IPS-15b (cell line): ENCODE results near the gene SEC63.

Experiments
- H3K27me3 ChIP-seq: one replicate; pipeline ENCODE4 v1.6.1; 2013; ENCODE audit warnings: low read length; ENCODE audit not compliant: control insufficient read depth, insufficient read depth
- H3K36me3 ChIP-seq: one replicate; pipeline ENCODE4 v1.6.1; 2013; ENCODE audit warnings: low read length; ENCODE audit not compliant: control insufficient read depth, insufficient read depth
- H3K4me1 ChIP-seq: one replicate; pipeline ENCODE4 v1.6.1; 2013; ENCODE audit warnings: mild to moderate bottlenecking, low read length; ENCODE audit not compliant: control insufficient read depth, insufficient read depth
- H3K4me3 ChIP-seq: one replicate; pipeline ENCODE4 v1.5.1; 2013; ENCODE audit warnings: low read depth, low read length
- H3K9ac ChIP-seq: one replicate; pipeline ENCODE4 v1.6.1; 2013; ENCODE audit warnings: low read depth, mild to moderate bottlenecking, low read length
- H3K9me3 ChIP-seq: one replicate; pipeline ENCODE4 v1.6.1; 2013; ENCODE audit warnings: mild to moderate bottlenecking, low read length; ENCODE audit not compliant: control insufficient read depth, insufficient read depth

Gene SEC63

DNA sequence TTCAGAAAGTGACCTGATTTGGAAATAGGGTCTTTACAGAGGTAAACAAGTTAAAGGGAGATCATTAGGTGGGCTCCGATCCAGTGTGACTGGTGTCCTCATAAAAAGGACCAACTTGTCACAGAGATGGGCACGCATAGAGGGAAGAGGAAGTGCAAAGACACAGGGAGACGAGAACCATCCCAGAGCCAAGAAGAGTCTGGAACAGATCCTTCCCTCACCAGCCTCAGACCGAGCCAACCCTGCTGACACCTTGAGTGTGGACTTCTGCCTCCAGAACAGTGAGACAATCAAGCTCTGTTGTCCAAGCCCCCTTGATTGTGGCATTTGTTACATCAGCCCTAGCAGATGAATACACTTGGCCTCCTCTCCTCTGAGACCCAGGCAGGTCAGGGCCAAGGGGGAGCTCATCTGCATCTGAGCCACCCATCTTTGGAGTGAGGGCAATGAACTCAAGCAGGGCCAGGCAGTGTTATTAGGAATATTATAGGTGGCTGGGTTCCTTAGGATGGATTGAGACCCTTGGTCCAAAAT, 111.7 kb downstream of the SEC63 start:
- Histone ChIP-seq H3K27me3 (peaks cover 8% of the 10 kb centered on the region), H3K9me3 (no peaks in the 10 kb centered on the region), H3K4me1 (no peaks in the 10 kb centered on the region), H3K9ac (no peak overlapping the region), H3K36me3 (no peaks in the 10 kb centered on the region), H3K4me3 (no peak overlapping the region)

DNA sequence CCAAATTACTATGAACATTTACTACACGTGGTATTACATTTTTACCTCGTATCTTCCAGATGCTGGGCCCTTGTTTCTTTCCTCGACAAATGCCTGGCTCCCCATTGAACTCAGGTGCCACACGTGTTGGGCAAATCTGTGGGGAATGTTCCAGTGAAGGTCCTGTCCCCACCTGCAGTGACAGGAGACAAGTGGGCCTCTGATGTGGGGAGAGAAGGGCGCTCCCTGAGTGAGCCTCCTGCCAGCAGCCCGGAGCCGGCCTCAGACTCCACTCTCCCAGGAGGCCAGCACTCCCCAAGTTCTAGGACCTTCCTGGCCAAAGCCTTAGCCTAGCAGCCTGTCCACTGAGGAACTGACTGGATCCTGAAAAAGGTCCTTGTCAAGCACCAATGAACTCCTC, 112.2 kb downstream of the SEC63 start:
- Histone ChIP-seq H3K9me3 (no peaks in the 10 kb centered on the region), H3K9ac (no peak overlapping the region), H3K27me3 (peaks cover 8% of the 10 kb centered on the region), H3K36me3 (no peaks in the 10 kb centered on the region), H3K4me1 (no peaks in the 10 kb centered on the region), H3K4me3 (no peak overlapping the region)

DNA sequence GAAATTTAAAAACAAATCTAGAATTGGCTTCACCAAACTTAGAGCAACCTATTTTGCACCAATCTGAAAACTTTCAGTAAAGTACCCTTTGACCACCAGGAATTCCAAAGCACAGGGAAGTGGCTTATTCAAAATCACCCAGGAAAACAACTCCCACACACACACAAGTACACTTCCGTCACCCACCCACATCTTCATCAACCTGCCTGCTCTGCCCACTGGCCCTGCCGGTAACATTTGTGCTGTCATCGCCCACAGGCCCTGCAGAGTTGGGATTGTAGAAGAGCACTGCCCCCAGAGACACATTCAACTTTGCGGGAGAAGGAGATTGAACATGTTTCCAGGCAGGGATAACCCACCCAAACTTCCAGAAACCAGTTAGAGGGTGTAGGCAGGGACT, 114.6 kb downstream of the SEC63 start:
- Histone ChIP-seq H3K27me3 (peaks cover under 1% of the 10 kb centered on the region), H3K4me1 (no peaks in the 10 kb centered on the region), H3K36me3 (no peaks in the 10 kb centered on the region), H3K9me3 (no peaks in the 10 kb centered on the region), H3K4me3 (no peak overlapping the region), H3K9ac (no peak overlapping the region)

DNA sequence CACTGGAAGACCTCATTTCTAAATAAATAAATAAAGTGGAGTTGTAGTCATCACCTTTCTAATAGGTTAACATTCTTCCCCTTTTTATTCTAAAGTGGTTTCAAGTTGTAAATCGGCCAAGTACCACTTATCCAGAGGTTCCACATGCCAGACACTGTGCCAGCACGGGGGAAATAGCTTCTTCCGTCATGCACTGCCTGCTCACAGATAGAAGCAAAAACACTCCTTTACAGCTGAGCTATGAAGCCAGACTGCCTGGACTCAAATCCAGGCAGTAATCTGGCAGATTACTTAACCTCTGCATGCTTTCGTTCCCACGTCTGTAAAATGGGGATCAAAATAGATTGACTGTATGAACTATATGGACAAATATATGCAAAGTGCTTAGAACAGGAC, 116.7 kb downstream of the SEC63 start:
- H3K36me3 ChIP-seq, result no peaks in the 10 kb centered on the region
- H3K9me3 ChIP-seq, result no peaks in the 10 kb centered on the region
- H3K4me1 ChIP-seq, result no peaks in the 10 kb centered on the region
- H3K4me3 ChIP-seq, result no peak overlapping the region
- no peak overlapping the region for H3K9ac ChIP-seq
- H3K27me3 ChIP-seq, result no peaks in the 10 kb centered on the region

DNA sequence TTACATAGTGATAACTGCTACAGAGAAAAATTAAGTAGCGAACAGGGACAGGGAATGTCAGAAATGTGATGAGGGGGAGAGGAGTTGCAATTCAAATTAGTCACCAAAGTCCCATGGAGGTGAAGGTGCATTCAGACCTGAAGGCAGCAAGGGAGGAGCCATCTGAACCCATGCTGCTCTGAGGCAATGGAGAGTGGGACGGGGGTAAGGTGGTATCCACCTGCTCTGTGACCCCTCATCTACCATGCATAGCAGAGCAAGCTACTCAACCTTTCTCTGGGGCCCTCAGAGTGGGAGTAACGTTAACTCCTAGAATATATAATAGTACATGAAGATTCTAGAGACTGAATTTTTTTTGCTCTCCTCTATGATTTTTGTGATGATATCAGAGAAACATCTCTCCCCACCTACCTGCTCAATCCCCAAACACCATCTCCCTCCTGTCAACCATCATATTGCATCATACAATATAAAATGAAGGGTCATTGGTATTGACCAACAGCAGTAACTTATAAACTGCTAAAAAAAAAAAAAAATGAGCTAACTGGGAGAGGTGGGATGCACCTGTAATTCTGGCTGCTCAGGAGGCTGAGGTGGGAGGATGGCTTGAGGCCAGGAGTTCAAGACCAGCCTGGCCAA, 117.3 kb downstream of the SEC63 start:
- Histone ChIP-seq H3K9ac (no peak overlapping the region), H3K9me3 (no peaks in the 10 kb centered on the region), H3K36me3 (no peaks in the 10 kb centered on the region), H3K4me1 (no peaks in the 10 kb centered on the region), H3K4me3 (no peak overlapping the region), H3K27me3 (no peaks in the 10 kb centered on the region)

DNA sequence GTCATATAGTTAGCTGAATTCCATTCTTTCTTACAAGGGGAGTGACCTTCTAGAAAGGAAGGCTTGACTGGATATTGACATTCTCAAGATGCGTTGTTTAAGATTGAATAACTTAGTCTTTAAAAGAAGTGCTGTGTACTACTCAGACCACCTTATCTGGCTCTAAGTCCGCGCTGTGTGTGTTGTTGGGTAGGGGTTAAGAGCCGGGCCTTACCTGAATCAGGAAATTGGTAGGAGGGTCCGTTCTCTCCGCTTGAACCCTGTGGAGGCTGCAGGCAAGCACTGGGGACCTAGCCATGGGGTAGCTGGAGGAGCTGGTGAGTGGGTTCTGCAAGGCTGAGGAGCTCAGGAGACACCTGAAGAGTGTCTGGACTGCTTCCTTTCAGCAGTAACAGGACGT, 124.9 kb downstream of the SEC63 start:
- H3K9ac ChIP-seq, result no peak overlapping the region
- H3K36me3 ChIP-seq, result no peaks in the 10 kb centered on the region
- no peaks in the 10 kb centered on the region for H3K9me3 ChIP-seq
- H3K4me1 ChIP-seq, result no peaks in the 10 kb centered on the region
- H3K27me3 ChIP-seq, result no peaks in the 10 kb centered on the region
- no peak overlapping the region for H3K4me3 ChIP-seq

DNA sequence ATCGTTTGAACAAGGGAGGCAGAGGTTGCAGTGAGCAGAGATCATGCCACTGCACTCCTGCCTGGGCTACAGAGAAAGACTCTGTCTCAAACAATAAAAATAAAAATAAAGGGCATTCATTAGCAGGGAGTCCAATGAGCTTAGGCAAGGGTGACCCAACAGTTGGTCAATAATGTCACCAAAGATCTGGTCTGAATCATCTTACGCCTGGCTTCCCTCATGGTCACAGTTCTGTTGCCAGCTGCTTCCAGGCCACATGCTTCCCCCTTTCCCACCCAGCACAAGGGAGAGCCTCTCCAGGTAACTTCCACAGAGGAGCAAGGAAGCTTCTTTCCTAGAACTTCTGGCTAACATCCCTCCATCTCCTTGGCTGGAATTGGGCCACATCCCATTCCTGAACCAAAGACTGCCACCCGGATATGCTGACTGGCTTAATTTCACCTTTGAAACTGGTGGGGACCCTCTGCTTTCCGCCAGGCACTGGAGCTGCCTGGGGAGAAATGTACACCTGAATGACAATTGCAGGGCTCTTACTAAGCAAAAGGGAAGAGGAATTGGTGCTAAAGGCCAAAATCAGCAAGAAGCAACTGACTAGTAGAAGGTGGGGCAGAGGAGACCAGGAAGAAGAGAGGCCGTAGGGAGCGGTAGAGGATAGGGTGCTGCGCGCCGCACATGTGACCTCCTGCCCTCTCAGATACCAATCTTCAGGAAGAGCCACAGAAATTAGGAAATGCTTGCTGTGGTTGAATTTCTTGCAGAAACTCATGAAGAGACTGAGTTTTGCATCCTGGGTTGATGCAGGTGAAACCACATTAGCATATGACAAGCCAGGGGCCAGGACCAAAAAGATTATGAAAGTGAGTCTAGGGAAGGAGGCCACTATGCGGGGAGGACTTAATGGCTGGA, 125.6 kb downstream of the SEC63 start:
- no peak overlapping the region for H3K9ac ChIP-seq
- no peaks in the 10 kb centered on the region for H3K27me3 ChIP-seq
- no peaks in the 10 kb centered on the region for H3K4me1 ChIP-seq
- no peaks in the 10 kb centered on the region for H3K9me3 ChIP-seq
- H3K36me3 ChIP-seq, result no peaks in the 10 kb centered on the region
- H3K4me3 ChIP-seq, result no peak overlapping the region

DNA sequence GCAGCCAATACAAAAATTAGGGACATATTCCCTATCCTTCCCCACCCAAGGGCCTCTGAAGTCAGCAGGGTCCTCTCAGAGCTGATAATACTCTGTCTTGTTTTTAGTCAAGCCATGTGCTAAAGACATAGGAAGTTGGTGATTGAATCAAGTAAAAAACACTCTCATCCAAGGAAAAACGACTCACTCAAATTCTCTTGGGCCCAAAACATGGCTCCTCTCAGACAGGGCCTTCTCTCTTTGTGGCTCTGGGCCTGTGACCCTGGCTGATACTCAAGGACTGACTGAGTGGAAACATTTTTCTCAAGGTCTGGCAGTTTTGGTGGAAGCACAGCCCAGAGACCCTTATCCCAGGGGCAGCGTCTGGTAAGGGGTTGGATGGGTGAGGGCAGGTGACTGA, 127.9 kb downstream of the SEC63 start:
- no peak overlapping the region for H3K9ac ChIP-seq
- no peaks in the 10 kb centered on the region for H3K4me1 ChIP-seq
- H3K9me3 ChIP-seq, result no peaks in the 10 kb centered on the region
- H3K36me3 ChIP-seq, result no peaks in the 10 kb centered on the region
- no peak overlapping the region for H3K4me3 ChIP-seq
- no peaks in the 10 kb centered on the region for H3K27me3 ChIP-seq

DNA sequence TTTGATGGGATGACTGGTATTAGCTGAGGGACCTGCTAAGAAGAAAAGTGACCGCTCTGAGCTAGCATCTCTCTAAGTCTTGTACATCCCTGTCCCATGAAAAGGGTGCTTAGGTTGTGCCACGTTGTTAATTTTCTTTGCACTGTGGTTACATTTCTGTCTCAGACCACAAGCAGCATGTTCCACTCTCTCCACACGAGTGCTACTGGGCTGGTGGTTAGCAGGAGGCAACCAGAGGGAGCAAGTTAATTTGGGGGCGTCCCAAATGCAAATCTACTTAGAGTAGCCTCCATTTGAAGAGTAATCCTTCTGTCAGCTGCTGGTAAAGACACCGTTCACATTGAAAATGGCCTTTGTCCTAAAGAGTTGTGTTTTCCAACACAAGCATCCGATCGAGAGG, 130.5 kb downstream of the SEC63 start:
- H3K9me3 ChIP-seq, result no peaks in the 10 kb centered on the region
- H3K9ac ChIP-seq, result no peak overlapping the region
- no peaks in the 10 kb centered on the region for H3K36me3 ChIP-seq

DNA sequence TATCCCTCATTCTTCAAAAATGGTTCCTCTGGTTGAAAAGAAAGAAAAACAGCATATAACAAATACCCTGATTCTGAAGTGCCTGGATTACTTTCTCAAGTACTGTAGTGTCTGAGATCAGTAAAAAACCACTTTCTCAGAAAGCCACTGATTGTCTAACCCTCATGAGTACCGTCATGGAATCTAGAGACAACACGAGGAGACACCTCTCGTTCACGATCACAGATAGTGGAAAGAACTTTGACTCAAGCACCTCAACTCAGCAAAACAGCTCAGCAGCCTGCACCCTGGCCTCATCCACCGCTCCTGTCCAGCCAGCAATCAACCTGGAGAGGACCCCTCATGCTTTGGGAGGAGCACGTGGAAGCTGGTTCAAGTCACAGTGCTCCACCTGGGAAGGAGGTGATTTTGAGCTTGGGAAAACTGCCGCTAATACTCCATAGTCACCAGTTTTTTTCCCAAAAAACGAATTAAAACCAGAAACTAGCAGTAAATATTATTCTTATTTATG, 134.9 kb downstream of the SEC63 start:
- Histone ChIP-seq H3K9ac (no peak overlapping the region), H3K4me3 (no peak overlapping the region), H3K4me1 (peaks cover 13% of the 10 kb centered on the region), H3K36me3 (no peaks in the 10 kb centered on the region), H3K9me3 (no peaks in the 10 kb centered on the region), H3K27me3 (no peaks in the 10 kb centered on the region)

More for the DNA sequence above, 130.5 kb downstream of the SEC63 start:
- Histone ChIP-seq H3K4me1 (no peaks in the 10 kb centered on the region), H3K4me3 (no peak overlapping the region), H3K27me3 (no peaks in the 10 kb centered on the region)

DNA sequence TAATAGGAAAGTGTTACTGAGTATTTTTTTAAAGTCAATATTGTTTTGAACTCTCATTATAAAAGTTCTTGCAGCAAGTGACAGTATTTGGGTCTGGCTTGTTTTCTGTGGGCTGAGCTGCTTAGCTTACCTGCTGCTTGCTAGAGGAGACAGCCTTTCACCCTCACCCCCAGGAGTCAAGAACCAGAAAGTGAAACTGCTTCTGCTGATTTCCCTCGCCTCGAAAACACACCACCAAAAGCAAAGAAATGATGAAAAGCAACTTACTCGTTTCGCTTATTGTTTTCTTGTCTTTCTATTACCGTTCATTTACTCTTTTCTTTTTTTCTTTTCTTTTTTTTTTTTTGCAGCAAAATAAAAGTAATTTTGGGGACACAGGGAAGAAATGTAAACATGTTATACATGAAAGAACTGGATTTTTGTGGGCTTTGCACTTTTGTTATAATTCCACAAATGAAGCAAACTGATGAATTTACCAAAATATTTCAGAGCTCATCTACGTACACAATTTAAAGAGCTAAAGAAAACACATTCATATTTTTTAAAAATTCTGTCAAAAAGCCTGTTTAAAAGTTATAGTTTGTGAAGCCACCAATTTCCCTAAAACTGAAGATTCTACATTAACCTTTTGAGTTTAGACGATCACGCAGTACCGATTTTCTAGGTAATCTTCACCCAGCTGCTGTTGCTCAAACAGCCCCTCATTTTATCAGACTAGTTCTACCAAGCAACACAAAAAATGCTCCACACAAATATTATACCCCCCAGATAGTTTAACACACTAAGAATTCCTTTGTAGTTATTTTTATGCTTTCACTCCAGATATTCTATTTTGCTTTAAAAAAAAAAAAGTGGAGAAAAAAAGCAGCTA, 135.6 kb downstream of the SEC63 start:
- no peak overlapping the region for H3K9ac ChIP-seq
- H3K27me3 ChIP-seq, result no peaks in the 10 kb centered on the region

More for the DNA sequence above, 135.6 kb downstream of the SEC63 start:
- Histone ChIP-seq H3K36me3 (no peaks in the 10 kb centered on the region), H3K4me3 (no peak overlapping the region), H3K4me1 (peaks cover 13% of the 10 kb centered on the region), H3K9me3 (no peaks in the 10 kb centered on the region)
